ENCODE results near the gene INO80. TPM values are rescaled to one million over a fixed set of nuclear protein-coding genes. Genes with fewer than 3 reads are reported as not detected.

The INO80 gene
- total RNA-seq, 2 donors from 2014 or later, result 14.0 to 34.3 TPM

DNA sequence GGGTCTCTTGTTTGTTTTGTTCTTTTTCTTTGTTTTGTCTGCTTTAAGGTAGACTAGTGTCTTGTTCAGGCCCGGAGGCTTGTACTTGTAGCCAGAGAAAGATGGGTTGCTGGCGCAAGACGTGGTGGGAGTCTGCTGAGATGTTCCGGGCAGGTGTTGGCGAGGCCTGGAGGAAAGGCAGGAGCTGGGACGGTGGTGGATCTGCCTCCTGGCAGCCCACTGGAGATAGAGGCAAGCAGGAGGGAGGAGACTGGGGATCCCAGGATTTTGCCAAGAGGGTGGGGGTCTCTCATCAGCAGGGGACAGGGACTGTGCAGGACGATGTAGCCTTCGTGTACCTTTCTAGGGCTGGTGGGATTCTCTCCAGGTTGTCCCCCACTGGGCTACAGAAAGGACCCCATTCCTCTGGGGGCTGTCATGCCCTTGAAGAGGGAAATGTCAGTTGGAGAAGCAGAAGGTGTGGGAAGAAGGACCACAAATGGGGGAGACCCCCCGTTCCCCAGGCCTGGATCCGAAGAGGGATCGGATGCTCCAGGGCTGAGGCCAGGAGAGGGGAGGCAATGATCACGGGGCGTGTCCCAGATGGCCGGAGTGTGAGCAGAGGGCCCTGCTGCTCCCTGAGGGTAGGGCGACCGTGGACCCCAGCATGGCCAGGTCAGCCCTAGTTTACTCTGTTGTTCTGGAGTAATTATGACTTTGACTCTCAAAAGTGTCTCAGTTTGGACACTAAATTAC, 155.8 kb downstream of the INO80 start:
- Histone ChIP-seq H3K27ac (no peak overlapping the region), H3K4me3 (no peak overlapping the region), H3K36me3 (replicated peaks in 1 of 2; ENCODE audit: insufficient read depth in 1 of 2, low read depth in 2 of 2) (no peaks in the 10 kb centered on the region), H3K9me3 (no peaks in the 10 kb centered on the region), H3K27me3 (no peaks in the 10 kb centered on the region), H3K4me1 (peaks cover 38% of the 10 kb centered on the region)
- 91% methylated on average over 16 of the region's 16 CpGs for WGBS, 2 donors
- no peak for ATAC-seq
- no peak for DNase-seq
- intact Hi-C loops (cut with DNase I), result no loop called here
- TF ChIP-seq POLR2A (IDR thresholded peaks at IDR 0.05), result no peak

DNA sequence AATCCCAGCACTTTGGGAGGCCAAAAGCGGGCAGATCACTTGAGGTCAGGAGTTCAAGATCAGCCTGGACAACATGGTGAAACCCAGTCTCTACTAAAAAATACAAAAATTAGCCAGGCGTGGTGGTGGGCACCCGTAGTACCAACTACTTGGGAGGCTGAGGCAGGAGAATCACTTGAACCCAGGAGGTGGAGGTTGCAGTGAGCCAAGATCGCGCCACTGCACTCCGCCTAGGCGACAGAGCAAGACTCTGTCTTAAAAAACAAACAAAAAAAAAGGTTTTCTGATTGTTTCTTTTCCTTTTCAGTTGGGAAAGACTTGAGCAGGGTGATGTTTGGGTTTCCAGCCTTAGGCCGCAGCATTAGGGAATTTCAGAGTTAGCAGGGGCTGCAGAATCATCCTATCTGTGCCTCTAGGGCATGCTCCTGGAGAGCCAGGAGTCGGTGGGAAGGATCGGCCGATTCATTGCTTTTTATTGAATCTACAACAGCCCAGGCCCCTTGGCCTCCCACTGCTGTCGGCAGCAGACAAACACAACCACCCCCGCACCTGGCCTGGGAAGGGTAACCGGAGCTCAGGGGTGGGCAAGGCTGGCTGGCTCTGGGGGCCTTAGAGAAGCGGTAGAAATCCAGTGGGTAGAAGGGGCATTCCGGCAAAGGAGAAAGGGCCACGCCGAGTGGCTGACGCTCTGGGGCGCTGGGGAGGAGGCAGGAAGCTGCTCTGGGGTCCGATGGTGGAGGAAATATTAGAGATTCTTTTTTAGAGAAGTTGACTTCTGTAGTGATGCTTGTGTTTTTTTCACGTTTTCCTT, 156.5 kb downstream of the INO80 start:
- DNase-seq, result no peak
- TF ChIP-seq, protein P1, sequence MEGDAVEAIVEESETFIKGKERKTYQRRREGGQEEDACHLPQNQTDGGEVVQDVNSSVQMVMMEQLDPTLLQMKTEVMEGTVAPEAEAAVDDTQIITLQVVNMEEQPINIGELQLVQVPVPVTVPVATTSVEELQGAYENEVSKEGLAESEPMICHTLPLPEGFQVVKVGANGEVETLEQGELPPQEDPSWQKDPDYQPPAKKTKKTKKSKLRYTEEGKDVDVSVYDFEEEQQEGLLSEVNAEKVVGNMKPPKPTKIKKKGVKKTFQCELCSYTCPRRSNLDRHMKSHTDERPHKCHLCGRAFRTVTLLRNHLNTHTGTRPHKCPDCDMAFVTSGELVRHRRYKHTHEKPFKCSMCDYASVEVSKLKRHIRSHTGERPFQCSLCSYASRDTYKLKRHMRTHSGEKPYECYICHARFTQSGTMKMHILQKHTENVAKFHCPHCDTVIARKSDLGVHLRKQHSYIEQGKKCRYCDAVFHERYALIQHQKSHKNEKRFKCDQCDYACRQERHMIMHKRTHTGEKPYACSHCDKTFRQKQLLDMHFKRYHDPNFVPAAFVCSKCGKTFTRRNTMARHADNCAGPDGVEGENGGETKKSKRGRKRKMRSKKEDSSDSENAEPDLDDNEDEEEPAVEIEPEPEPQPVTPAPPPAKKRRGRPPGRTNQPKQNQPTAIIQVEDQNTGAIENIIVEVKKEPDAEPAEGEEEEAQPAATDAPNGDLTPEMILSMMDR (IDR thresholded peaks at IDR 0.05), result no peak
- no peaks in the 10 kb centered on the region for H3K9me3 ChIP-seq
- 88 to 90% methylated on average over 22 of the region's 22 CpGs for WGBS, 2 donors
- no peak for ATAC-seq
- intact Hi-C loops (cut with DNase I), result no loop called here
- no peaks in the 10 kb centered on the region for H3K36me3 ChIP-seq (replicated peaks in 1 of 2; ENCODE audit: insufficient read depth in 1 of 2, low read depth in 2 of 2)
- peaks cover 42% of the 10 kb centered on the region for H3K4me1 ChIP-seq
- no peaks in the 10 kb centered on the region for H3K27me3 ChIP-seq
- H3K4me3 ChIP-seq, result no peak overlapping the region
- H3K27ac ChIP-seq, result no peak overlapping the region

DNA sequence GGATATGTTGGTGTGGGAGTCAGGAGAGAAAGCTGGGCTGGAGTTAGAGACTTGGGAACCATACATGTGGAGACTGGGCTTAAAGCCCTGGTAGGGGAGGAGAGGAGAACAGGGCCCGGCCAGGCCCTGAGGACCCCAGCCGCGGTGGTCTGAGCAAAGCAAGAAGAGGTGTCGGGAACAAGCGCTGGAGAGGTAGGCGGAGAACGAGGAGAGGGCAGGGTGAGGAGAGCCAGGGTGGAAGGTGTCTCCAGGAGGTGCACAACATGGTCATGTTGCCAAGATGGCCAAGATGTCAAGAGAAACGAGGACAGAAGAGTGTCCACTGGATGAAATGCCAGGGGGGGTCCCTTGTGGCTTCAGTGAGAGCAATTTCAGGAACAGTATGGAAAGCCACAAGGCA, 157.4 kb downstream of the INO80 start:
- WGBS, 2 donors, result 73 to 89% methylated on average over 7 to 8 of the region's 8 CpGs
- peaks cover 48% of the 10 kb centered on the region for H3K4me1 ChIP-seq
- no peaks in the 10 kb centered on the region for H3K36me3 ChIP-seq (replicated peaks in 1 of 2; ENCODE audit: insufficient read depth in 1 of 2, low read depth in 2 of 2)
- no peaks in the 10 kb centered on the region for H3K9me3 ChIP-seq
- ATAC-seq (no peak), DNase-seq (no peak)
- no peak overlapping the region for H3K4me3 ChIP-seq
- H3K27me3 ChIP-seq, result no peaks in the 10 kb centered on the region
- no peak for TF ChIP-seq POLR2A (IDR thresholded peaks at IDR 0.05)
- TF ChIP-seq, protein P1 (IDR thresholded peaks at IDR 0.05), result no peak
- intact Hi-C loops (cut with DNase I), result no loop called here
- H3K27ac ChIP-seq, result no peak overlapping the region

DNA sequence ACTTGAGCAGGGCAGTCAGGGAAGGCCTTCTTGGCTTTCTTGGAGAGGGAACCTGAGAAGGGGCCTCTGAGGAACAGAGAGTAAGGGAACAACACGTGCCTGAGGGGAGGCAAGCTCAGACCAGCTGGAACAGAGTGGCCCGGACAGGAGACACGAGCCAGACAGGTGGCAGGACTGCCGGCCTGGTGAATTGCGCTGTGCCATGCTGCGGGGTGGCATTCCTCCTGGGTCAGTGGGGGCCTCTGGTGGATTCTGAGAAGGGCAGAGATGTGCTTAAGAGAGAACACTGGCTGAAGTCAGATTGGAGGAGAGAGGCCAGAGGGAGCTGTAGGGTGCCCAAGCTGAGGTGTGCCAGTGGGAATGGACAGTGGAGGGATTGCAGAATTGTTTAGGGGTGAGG, 157.9 kb downstream of the INO80 start:
- WGBS, 2 donors, result 79 to 87% methylated on average over 5 to 6 of the region's 6 CpGs
- Histone ChIP-seq H3K36me3 (replicated peaks in 1 of 2; ENCODE audit: insufficient read depth in 1 of 2, low read depth in 2 of 2) (no peaks in the 10 kb centered on the region), H3K27ac (peak overlapping the region in 2 of 4 donors; percentile 7 to 44), H3K4me3 (no peak overlapping the region), H3K27me3 (no peaks in the 10 kb centered on the region), H3K4me1 (peaks cover 51% of the 10 kb centered on the region), H3K9me3 (no peaks in the 10 kb centered on the region)
- TF ChIP-seq, protein P1 (IDR thresholded peaks at IDR 0.05), result no peak
- TF ChIP-seq POLR2A (IDR thresholded peaks at IDR 0.05), result no peak
- ATAC-seq, result no peak
- intact Hi-C loops (cut with DNase I), result no loop called here
- no peak for DNase-seq

DNA sequence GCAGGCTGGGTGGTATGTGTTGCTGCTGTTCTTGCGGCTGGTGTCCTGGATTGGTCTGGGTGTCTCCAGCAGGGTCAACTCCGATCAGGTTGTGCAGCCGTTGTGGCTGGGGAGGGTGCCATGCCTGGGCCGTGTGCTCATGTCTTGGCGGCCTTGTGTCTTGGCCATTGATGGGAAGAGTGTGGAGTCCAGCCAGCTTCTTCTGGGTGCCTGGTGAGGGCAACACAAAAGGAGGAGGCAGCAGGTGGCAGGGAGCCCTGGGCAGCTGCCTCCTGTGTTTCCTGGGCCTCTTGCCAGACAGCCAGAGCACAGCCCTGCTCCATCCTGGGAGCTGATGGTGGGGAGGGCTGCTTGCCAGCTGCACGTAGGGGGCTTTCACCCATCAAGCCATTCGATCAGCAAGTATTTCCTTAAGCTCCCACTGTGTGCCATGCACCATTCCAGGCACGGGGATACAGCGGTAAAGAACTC, 158.5 kb downstream of the INO80 start:
- TF ChIP-seq, protein P1 (IDR thresholded peaks at IDR 0.05), result no peak
- no peak for TF ChIP-seq POLR2A (IDR thresholded peaks at IDR 0.05)
- H3K27me3 ChIP-seq, result no peaks in the 10 kb centered on the region
- DNase-seq, result peak; percentile 86 to 94 (median 92)

More for the DNA sequence above, 158.5 kb downstream of the INO80 start:
- no peaks in the 10 kb centered on the region for H3K36me3 ChIP-seq (replicated peaks in 1 of 2; ENCODE audit: insufficient read depth in 1 of 2, low read depth in 2 of 2)
- no peak overlapping the region for H3K4me3 ChIP-seq
- H3K27ac ChIP-seq, result peak overlapping the region in 3 of 4 donors; percentile 40 to 44 (median 41)
- 38 to 57% methylated on average over 5 to 9 of the region's 9 CpGs for WGBS, 2 donors
- H3K9me3 ChIP-seq, result no peaks in the 10 kb centered on the region
- intact Hi-C loops (cut with DNase I), result no loop called here
- peak; percentile 63 for ATAC-seq
- peaks cover 53% of the 10 kb centered on the region for H3K4me1 ChIP-seq
